ENCODE measurements around the gene GPRC5C. TPM values are rescaled to one million over a fixed set of nuclear protein-coding genes. Genes with fewer than 3 reads are reported as not detected.
A peak's percentile ranks its signal among the peaks of the same experiment; 100 is the strongest.

Gene GPRC5C
- total RNA-seq, 1 donor from 2014 or later: 29.1 TPM

DNA sequence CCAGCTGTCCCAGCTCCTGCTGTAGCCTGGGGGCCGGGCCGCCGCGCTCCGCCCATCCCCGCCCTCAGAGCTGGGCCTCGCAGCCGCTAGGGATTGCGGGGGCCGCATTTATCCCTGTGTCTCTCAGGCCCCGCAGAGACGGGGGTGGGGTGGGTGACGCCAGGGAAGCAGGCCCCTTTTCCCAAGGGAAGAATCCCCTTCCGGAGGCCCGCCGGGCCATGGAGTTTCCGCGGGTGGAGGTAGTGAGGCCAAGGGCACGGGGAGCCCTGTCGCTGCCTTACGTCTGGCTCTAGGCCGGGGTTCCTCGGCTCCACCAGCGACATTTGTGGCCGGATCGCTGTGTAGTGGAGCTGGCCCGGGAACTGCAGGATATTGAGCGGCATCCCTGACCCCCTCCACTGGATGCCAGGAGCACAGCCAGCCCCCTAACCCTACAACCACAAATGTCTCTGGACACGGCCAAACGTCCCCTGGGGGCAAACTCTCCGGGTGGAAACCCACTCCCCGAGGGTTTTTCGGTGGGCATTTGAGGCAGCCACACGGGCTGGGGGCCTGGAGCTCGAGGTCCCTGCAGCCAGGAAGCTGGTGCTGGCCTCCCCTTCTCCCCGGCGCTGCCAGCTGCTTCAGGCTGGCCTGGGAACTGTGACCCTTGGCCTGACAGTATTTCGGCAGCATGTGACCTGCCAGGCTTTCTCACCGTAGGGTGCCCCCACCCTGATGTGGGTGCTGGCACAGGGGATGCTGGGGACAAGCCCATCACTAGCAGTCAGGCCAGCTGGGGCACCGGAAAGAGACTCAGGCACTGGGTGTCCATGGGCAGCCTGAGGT, 22.5 kb downstream of the GPRC5C start:
- peak overlapping the region; percentile 94 to 98 for H3K27ac ChIP-seq
- peak overlapping the region; percentile 59 to 64 for H3K4me3 ChIP-seq

GRCh38 chr17:74455025-74455545, 23.2 kb downstream of the GPRC5C start:
- no peak overlapping the region for H3K4me3 ChIP-seq
- H3K4me1 ChIP-seq: peaks cover 21 to 38% of the 10 kb centered on the region in 2 donors
- DNase-seq (ENCODE audit: low spot score in 2 of 2): no peak
- no peaks in the 10 kb centered on the region for H3K9me3 ChIP-seq
- intact Hi-C loops (cut with DNase I): loop anchor here (10.0 kb wide), 1 partner anchor 810 kb away; the partner anchor contains the start of gene SDK2
- H3K27ac ChIP-seq: peak overlapping the region; percentile 94 to 98
- TF ChIP-seq, protein P1, sequence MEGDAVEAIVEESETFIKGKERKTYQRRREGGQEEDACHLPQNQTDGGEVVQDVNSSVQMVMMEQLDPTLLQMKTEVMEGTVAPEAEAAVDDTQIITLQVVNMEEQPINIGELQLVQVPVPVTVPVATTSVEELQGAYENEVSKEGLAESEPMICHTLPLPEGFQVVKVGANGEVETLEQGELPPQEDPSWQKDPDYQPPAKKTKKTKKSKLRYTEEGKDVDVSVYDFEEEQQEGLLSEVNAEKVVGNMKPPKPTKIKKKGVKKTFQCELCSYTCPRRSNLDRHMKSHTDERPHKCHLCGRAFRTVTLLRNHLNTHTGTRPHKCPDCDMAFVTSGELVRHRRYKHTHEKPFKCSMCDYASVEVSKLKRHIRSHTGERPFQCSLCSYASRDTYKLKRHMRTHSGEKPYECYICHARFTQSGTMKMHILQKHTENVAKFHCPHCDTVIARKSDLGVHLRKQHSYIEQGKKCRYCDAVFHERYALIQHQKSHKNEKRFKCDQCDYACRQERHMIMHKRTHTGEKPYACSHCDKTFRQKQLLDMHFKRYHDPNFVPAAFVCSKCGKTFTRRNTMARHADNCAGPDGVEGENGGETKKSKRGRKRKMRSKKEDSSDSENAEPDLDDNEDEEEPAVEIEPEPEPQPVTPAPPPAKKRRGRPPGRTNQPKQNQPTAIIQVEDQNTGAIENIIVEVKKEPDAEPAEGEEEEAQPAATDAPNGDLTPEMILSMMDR (IDR thresholded peaks at IDR 0.05): no peak
- no peaks in the 10 kb centered on the region for H3K27me3 ChIP-seq
- H3K36me3 ChIP-seq: no peaks in the 10 kb centered on the region

More for the DNA sequence above, 22.5 kb downstream of the GPRC5C start:
- Histone ChIP-seq H3K9me3 (no peaks in the 10 kb centered on the region), H3K36me3 (no peaks in the 10 kb centered on the region), H3K4me1 (peaks cover 28 to 45% of the 10 kb centered on the region in 2 donors), H3K27me3 (no peaks in the 10 kb centered on the region)
- peak in 1 of 2 donors; percentile 95 for DNase-seq (ENCODE audit: low spot score in 2 of 2)
- TF ChIP-seq, protein P1 (IDR thresholded peaks at IDR 0.05): peak in 2 of 3 experiments; percentile 27 to 31
- intact Hi-C loops (cut with DNase I): loop anchor here (1.0 to 10.0 kb wide), 3 partner anchors 24 to 810 kb away; partner anchors contain the start of genes NHERF1 and SDK2

DNA sequence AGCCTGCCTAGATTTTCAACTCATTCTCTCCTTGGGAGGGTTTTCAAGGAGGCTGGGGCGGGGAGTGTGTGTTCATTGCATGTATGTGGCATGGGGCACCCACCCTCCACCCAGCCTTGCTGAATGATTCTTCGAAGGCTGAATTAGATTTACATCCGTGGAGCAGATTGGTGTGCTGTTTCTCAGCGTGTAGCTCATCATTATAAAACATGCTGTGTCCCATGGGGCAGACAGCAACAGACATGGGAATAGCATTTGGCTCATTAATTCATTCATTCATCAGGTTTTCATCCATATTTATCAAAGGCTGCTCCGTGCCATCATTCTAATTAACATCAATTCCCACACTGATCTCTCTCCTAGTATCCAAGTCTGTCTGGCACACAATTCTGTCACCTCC, 23.9 kb downstream of the GPRC5C start:
- Histone ChIP-seq H3K4me1 (peaks cover 19 to 31% of the 10 kb centered on the region in 2 donors), H3K4me3 (no peak overlapping the region), H3K27me3 (no peaks in the 10 kb centered on the region), H3K9me3 (no peaks in the 10 kb centered on the region), H3K27ac (peak overlapping the region in 1 of 2 donors; percentile 20), H3K36me3 (no peaks in the 10 kb centered on the region)
- intact Hi-C loops (cut with DNase I): loop anchor here (2.0 to 10.0 kb wide), 2 partner anchors 241 to 811 kb away; partner anchors contain the start of gene SDK2
- no peak for DNase-seq (ENCODE audit: low spot score in 2 of 2)
- TF ChIP-seq, protein P1 (IDR thresholded peaks at IDR 0.05): no peak

GRCh38 chr17:74457146-74457819, 25.4 kb downstream of the GPRC5C start:
- peak in 1 of 2 donors; percentile 90 for DNase-seq (ENCODE audit: low spot score in 2 of 2)
- no peaks in the 10 kb centered on the region for H3K27me3 ChIP-seq
- TF ChIP-seq, protein P1 (IDR thresholded peaks at IDR 0.05): peak; percentile 97 to 99 (median 99)
- no peaks in the 10 kb centered on the region for H3K36me3 ChIP-seq
- peaks cover 19 to 22% of the 10 kb centered on the region in 2 donors for H3K4me1 ChIP-seq
- H3K9me3 ChIP-seq: no peaks in the 10 kb centered on the region
- H3K4me3 ChIP-seq: no peak overlapping the region
- intact Hi-C loops (cut with DNase I): loop anchor here (1.0 to 10.0 kb wide), 4 partner anchors 36 to 812 kb away; partner anchors contain the start of gene SDK2
- no peak overlapping the region for H3K27ac ChIP-seq

DNA sequence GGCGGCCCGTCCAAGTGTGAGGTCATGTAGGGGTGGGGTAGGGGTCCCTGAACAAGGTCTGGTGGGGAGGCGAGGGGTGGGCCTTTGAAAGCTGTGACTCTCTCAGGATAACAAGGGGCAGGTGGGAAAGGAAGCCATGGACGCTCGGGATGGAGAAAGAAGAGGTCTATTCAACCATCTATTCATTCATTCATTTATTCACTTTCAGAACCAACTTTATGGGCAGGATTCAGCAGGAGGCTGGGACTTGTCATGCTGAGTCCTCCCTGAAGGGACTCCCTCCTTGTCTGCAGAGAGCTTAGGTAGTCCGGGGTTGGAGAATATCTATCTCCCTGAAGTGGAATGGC, 25.9 kb downstream of the GPRC5C start:
- TF ChIP-seq, protein P1 (IDR thresholded peaks at IDR 0.05): no peak
- DNase-seq (ENCODE audit: low spot score in 2 of 2): no peak
- peaks cover 17% of the 10 kb centered on the region in 2 donors for H3K4me1 ChIP-seq
- no peak overlapping the region for H3K4me3 ChIP-seq
- intact Hi-C loops (cut with DNase I): loop anchor here (1.0 to 10.0 kb wide), 4 partner anchors 36 to 813 kb away; partner anchors contain the start of gene SDK2
- H3K36me3 ChIP-seq: no peaks in the 10 kb centered on the region
- H3K27me3 ChIP-seq: no peaks in the 10 kb centered on the region
- no peaks in the 10 kb centered on the region for H3K9me3 ChIP-seq
- H3K27ac ChIP-seq: no peak overlapping the region
